ENCODE data around the gene RAPSN.
A peak's percentile ranks its signal among the peaks of the same experiment; 100 is the strongest.

The RAPSN gene

DNA sequence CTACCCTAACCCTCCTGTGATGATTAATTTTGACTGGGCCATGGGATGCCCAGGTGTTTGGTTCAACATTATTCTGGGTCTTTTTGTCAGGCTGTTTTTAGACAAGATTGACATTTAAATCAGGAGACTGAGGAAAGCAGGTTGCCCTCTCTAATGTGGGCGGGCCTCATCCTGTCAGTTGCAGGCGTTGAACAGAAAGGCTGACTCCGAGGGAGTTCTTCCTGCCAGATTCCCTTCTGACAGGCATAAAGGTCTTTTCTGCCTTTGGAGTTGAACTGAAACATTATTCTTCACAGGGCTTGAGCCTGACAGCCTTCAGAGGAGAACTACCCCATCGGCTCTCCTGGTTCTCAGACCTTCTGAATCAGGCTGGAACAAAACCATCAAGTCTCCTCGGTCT lies 18.4 kb downstream of the RAPSN start:
- H3K27me3 ChIP-seq (ENCODE audit: control insufficient read depth, low read length) = no peaks in the 10 kb centered on the region
- H3K27ac ChIP-seq (ENCODE audit: low read depth, low read length) = no peak overlapping the region
- no peaks in the 10 kb centered on the region for H3K9me2 ChIP-seq (replicated peaks; ENCODE audit: control insufficient read depth, low read length)
- H3F3A ChIP-seq (ENCODE audit: control insufficient read depth, insufficient read depth) = no peaks in the 10 kb centered on the region
- peaks cover 2% of the 10 kb centered on the region for H3K36me3 ChIP-seq (ENCODE audit: control insufficient read depth, low read length)
- no peak for TF ChIP-seq EZH2phosphoT487 (IDR thresholded peaks at IDR 0.05; ENCODE audit: borderline replicate concordance, low read length)
- no peak overlapping the region for H3K4me3 ChIP-seq (ENCODE audit: low read length)
- peaks cover 10% of the 10 kb centered on the region for H3K4me1 ChIP-seq (ENCODE audit: control insufficient read depth, low read length)
- no peaks in the 10 kb centered on the region for H3K9me3 ChIP-seq (ENCODE audit: control insufficient read depth, insufficient read depth, low read length)
- peaks cover 7% of the 10 kb centered on the region for H3K79me2 ChIP-seq (ENCODE audit: control insufficient read depth, low read length)
- H3K4me2 ChIP-seq (ENCODE audit: low read length) = no peak overlapping the region
- H4K20me1 ChIP-seq (ENCODE audit: control insufficient read depth, insufficient read depth, low read depth, low read length) = no peaks in the 10 kb centered on the region

DNA sequence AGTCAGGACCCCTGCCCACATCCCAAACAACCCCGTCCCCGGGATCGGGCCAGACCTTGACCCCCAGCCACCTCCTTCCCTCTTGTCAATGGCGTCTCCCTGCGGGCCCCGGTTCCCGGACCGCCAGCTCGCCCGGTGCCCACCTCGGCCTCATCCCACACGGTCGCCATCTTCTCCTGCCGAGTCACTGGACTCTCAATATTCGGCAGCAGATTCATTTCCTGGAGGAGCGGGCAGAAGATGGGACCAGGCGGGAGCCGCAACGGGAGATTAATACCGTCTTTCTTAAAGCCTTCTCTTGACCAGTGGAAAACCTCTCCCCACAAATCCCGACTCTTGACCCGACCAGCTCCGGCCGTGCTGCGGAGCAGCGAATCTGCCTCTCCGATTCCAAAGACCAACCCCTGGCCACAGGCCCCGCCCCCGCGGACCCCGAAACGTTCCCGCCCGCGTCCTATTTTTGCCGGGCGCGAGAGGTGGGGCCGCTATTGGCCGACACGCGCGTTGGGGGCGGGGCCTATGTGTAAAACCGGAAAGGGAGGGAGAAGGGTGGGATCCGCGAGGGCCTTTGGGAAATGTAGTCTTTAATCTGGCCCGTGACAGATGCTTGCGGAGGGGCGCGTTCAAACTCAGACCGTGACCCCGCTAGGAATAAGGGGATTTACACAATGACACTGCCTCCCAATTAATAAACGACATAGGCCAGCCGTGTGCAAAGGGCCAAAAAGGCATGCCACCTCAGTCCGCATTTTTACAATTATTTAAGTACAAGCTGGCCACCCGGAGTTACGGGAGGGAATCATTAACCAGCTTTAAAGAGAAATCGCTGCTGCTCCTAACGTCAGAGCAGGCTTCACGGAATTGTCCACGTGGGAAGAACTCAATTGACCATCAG lies 22.6 kb downstream of the RAPSN start, which contains the start of gene PSMC3:
PSMC3 (minus strand) TSS at position 378 of the 895 bp plus-strand sequence; CDS start at position 218, 160 bp downstream.
- Histone ChIP-seq H3K4me3 (ENCODE audit: low read length) (peak within 1 kb of the TSS; percentile 85), H4K20me1 (ENCODE audit: control insufficient read depth, insufficient read depth, low read depth, low read length) (no peaks in the 10 kb centered on the region)

DNA sequence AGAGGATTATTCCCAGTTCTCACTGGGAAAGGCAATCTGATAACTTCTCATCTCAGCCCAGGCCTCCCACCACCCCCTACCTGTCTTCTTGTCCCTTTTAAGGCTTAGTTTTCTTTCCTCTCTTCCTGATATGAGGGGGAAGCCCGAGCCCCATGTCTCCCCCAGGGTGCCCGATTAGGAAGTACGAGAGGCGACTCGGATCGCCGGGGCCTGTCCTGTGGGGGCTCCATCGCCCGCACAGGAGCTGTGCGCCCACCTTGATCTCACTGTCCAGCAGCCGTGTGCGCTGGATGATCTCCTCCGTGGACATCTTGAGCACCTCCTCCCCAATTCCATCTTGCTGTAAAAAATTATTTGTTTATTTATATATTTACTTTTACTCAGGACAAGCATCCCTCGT lies 23.3 kb downstream of the RAPSN start:
- no peaks in the 10 kb centered on the region for H3F3A ChIP-seq (ENCODE audit: control insufficient read depth, insufficient read depth)
- H3K27me3 ChIP-seq (ENCODE audit: control insufficient read depth, low read length) = no peaks in the 10 kb centered on the region
- H3K4me2 ChIP-seq (ENCODE audit: low read length) = peak overlapping the region; percentile 81
- no peaks in the 10 kb centered on the region for H3K9me2 ChIP-seq (replicated peaks; ENCODE audit: control insufficient read depth, low read length)
- peaks cover 25% of the 10 kb centered on the region for H3K79me2 ChIP-seq (ENCODE audit: control insufficient read depth, low read length)
- H3K4me1 ChIP-seq (ENCODE audit: control insufficient read depth, low read length) = peaks cover 21% of the 10 kb centered on the region
- no peaks in the 10 kb centered on the region for H3K9me3 ChIP-seq (ENCODE audit: control insufficient read depth, insufficient read depth, low read length)
- peak overlapping the region; percentile 85 for H3K4me3 ChIP-seq (ENCODE audit: low read length)
- H4K20me1 ChIP-seq (ENCODE audit: control insufficient read depth, insufficient read depth, low read depth, low read length) = no peaks in the 10 kb centered on the region
- no peak for TF ChIP-seq EZH2phosphoT487 (IDR thresholded peaks at IDR 0.05; ENCODE audit: borderline replicate concordance, low read length)
- TF ChIP-seq, protein P1, sequence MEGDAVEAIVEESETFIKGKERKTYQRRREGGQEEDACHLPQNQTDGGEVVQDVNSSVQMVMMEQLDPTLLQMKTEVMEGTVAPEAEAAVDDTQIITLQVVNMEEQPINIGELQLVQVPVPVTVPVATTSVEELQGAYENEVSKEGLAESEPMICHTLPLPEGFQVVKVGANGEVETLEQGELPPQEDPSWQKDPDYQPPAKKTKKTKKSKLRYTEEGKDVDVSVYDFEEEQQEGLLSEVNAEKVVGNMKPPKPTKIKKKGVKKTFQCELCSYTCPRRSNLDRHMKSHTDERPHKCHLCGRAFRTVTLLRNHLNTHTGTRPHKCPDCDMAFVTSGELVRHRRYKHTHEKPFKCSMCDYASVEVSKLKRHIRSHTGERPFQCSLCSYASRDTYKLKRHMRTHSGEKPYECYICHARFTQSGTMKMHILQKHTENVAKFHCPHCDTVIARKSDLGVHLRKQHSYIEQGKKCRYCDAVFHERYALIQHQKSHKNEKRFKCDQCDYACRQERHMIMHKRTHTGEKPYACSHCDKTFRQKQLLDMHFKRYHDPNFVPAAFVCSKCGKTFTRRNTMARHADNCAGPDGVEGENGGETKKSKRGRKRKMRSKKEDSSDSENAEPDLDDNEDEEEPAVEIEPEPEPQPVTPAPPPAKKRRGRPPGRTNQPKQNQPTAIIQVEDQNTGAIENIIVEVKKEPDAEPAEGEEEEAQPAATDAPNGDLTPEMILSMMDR (IDR thresholded peaks at IDR 0.05; ENCODE audit: low read depth, low read length, poor library complexity, severe bottlenecking) = no peak
- peaks cover 45% of the 10 kb centered on the region for H3K36me3 ChIP-seq (ENCODE audit: control insufficient read depth, low read length)
- 0 out of 2 replicates have a peak overlapping the region, but pooled peaks have one; percentile 62 for H3K27ac ChIP-seq (ENCODE audit: low read depth, low read length)

More for the DNA sequence above, 22.6 kb downstream of the RAPSN start, which contains the start of gene PSMC3:
- TF ChIP-seq, protein P1 (IDR thresholded peaks at IDR 0.05; ENCODE audit: low read depth, low read length, poor library complexity, severe bottlenecking) = no peak
- TF ChIP-seq EZH2phosphoT487 (IDR thresholded peaks at IDR 0.05; ENCODE audit: borderline replicate concordance, low read length) = no peak
- H3K79me2 ChIP-seq (ENCODE audit: control insufficient read depth, low read length) = peaks cover 25% of the 10 kb centered on the region
- peaks cover 21% of the 10 kb centered on the region for H3K4me1 ChIP-seq (ENCODE audit: control insufficient read depth, low read length)
- H3K36me3 ChIP-seq (ENCODE audit: control insufficient read depth, low read length) = peaks cover 38% of the 10 kb centered on the region
- H3K9me2 ChIP-seq (replicated peaks; ENCODE audit: control insufficient read depth, low read length) = no peaks in the 10 kb centered on the region
- no peaks in the 10 kb centered on the region for H3K9me3 ChIP-seq (ENCODE audit: control insufficient read depth, insufficient read depth, low read length)
- peak within 1 kb of the TSS; percentile 62 for H3K27ac ChIP-seq (ENCODE audit: low read depth, low read length)
- no peaks in the 10 kb centered on the region for H3K27me3 ChIP-seq (ENCODE audit: control insufficient read depth, low read length)
- no peaks in the 10 kb centered on the region for H3F3A ChIP-seq (ENCODE audit: control insufficient read depth, insufficient read depth)
- H3K4me2 ChIP-seq (ENCODE audit: low read length) = peak within 1 kb of the TSS; percentile 81
